ENCODE results near the gene RPH3AL.
A peak's percentile ranks its signal among the peaks of the same experiment; 100 is the strongest.

Gene RPH3AL

DNA sequence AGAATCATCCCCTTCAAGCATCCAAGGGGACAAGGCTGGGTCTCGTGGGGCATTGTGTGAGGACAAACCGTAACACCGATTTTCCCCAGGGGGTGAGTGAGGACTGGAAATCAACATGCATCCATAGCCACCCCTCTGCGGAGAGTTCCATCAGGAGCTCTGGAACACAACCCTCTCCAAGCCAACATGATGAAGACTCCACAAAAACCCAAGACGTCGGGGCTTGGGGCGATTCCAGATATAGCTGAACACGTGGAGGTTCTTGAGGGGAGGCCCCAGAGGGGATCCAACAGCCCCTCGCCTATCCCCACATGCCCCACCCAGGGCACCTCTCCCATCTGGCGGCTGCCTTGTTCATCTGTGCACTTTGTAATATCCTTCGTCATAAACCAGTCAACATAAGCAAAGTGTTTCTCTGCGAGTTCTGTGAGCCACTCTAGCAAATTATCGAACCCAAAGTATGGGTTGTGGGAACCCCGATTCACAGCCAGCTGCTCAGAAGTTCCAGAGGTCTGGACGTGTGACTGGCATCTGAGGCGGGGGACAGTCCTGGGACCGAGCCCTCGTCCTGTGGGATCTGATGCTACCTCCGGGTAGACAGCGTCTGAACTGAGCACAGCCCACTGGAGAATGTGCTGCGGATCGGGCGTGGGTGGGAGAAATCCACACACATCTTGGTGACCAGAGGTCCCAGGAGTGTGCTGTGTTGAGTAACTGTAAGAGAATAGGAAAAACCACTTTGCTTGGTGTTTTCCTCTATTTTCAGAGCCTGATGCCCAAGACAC lies 55.5 kb downstream of the RPH3AL start:
- DNase-seq = no peak

DNA sequence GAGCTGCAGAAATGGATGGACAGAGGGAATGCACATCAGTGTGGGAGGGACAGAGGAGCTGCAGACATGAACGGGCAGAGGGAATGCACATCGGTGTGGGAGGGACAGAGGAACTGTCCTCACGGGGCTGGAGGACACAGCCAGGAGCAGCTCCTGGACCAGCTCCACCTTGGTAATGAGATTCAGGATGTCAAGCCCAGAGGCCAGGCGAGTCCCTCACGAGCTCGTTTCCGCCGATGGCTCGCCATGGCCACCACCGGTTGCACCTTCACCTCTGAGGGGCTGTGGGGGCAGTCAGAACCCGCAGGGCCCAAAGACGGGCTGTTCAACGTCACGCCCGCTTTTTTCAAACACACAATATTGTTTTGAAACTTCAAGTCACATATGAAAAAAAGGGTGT lies 56.2 kb downstream of the RPH3AL start:
- DNase-seq = peak; percentile 12

DNA sequence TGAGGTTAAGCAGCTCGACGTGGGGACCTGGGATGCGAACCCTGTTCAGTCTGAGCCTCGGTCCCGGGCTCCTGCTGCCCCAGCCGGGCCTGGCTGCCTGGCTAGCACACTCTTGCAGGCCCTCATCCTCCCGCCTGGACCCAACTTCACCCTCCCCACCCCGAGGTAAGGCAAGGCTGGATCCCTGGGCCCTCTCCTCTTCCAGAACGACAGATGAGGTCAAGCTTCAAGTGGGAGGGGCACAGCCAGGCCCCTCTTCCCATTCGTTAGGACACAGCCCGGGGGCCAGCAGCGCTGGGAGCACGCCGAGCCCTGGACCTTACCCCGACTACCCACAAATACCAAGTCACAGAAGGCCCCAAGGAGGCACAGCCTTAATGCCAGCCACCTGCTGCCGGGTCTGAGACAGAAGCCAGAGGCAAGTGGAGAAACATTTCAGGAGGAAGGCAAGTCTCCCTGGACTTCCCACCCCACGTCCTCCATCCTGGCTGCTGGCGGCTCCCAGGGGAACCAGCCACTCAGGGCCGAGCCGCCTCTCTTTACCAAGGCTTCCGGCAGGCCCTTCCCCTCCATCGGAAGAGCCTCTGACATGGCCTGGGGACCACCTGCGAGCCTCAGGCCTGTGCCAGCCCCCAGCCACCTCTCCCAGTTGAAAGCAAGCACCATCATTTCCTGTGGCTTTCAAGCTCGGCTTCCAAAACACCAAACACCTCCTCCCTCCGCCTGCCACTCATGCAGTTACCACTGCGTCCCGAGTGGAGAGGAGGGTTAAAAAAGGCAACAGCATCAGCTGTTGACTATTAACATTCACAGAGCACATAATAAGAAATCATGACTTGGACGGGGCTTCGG lies 59.9 kb downstream of the RPH3AL start:
- no peak for DNase-seq

DNA sequence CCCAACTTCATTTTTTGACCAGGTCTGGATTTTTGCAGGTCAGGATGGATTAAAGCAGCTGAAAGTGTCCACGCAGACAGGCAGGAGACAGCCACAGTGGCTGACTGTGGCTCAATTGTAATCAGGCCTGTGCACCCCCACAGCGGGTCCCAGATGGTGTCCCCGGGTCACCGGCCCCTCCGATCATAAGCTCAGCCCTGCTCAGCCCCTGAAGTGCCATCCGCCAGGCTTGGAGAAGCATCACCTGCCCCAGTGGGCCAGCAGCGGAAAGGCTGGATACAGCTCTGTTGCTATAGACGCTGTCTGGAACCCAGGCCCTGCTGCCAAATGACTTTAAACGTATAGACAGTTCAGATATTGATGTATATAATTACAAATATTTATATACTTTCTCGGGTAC lies 60.6 kb downstream of the RPH3AL start:
- DNase-seq = no peak

DNA sequence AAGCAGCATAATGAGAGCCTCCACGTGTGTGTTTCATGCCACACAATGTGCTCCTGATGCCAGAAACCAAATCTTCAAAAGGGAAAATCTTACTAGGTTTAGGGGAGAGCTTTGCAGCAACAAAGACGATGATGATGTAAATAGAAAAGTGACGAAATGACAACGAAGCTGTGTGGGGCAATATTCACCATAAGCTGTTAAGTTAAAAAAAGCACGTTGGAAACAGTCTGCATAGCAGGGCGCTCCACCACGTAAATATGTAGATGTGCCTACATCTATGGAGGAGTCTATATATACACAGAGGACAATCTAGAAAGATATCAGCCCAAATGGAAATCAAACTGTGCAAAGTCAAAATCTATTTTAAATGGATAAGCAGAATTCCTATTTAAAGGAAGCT lies 61.0 kb downstream of the RPH3AL start:
- DNase-seq = no peak

DNA sequence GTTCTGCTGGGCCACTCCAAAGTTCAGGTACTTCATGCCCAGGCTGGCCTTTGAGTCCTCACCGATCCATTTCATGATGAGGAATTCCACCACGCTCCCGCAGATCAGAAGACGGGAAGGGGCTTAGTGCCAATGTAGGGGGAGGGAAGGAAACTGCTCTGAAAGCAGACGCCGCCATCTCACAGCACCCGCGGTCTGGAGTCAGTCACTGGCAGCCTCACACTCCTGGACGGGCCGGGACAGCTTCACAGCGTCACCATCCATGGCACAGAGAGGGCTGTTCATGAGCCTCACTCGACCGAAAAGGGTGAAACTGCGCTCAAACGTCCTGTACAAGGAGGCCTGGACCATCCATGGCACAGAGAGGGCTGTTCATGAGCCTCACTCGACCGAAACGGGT lies 62.0 kb downstream of the RPH3AL start:
- no peak for DNase-seq

DNA sequence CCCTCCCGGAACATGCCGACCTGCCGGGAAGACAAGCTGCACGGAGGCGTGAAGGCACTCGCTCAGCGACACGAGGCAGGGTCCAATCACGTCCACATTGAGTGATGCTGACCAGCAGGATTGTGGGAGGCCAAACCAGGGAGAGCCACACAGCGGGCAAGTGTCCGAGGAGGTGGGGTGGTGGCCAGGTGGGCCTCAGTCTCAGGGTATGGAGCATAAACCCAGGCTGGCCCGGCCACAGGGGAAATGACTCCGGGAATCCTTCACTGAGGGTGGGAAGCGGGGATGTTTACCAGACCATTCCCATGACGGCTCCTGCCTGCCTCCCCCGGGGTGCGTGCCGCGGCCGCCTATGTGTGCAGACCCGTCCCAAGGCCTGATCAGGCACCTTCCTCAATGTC lies 62.5 kb downstream of the RPH3AL start:
- no peak for DNase-seq

DNA sequence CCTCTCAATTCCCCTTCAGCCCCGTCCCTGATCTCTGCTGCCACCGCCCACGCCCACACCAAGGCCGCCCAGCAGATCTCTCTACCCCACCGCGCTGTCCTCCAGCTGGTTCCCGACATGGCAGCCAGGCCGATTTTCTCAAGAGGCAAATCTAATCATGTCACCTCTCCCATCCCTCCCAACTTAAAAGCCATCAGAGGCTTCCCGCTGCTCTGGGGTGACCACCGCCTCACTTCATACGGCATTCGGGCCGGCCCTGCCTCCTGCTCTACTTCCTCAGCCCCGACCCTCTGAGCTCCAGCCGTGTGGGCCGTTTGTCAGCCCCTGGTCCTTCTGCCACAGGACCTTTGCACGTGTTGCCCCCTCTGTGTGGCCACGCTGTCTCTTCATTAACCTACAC lies 63.2 kb downstream of the RPH3AL start:
- DNase-seq = no peak

DNA sequence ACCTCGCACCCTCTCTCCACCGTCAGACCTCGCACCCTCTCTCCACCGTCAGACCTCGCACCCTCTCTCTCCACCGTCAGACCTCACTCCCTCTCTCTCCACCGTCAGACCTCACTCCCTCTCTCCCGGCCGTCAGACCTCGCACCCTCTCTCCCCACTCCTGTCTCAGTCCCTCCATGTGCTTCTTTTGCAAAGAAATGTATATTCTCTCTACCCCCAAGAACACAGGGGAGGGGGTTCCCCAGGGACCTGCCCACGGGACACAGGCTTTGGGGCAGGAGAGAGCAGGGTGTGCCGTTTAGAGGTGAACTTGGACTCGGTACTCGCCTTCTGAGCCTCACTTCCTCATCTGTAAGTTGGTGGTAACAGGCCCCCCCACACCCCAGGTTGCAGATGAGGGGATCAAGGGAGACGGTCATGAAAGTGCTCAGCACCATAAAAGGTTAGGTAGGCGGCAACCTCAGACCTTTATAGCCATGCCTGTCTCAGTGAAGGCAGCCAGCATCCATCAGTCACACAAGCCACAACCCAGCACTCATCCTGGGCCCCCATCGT lies 63.7 kb downstream of the RPH3AL start:
- no peak for DNase-seq

DNA sequence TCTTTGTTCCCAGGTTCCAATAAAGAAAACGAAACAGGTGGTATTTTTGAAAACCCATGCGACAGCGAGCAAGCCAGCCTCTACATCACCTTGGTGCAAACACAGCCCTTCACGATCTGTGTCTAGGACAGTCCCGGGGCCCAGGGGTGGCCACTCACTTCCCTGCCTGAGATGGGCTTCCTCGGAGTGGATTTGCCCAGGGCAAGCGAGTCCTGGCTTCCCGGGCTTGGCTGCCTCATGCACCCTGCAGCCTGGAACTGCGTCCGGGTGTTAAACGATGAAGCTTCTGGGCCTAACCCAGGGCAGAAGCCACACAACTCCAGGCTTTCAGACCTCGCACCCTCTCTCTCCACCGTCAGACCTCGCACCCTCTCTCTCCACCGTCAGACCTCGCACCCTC lies 66.0 kb downstream of the RPH3AL start:
- no peak for DNase-seq

DNA sequence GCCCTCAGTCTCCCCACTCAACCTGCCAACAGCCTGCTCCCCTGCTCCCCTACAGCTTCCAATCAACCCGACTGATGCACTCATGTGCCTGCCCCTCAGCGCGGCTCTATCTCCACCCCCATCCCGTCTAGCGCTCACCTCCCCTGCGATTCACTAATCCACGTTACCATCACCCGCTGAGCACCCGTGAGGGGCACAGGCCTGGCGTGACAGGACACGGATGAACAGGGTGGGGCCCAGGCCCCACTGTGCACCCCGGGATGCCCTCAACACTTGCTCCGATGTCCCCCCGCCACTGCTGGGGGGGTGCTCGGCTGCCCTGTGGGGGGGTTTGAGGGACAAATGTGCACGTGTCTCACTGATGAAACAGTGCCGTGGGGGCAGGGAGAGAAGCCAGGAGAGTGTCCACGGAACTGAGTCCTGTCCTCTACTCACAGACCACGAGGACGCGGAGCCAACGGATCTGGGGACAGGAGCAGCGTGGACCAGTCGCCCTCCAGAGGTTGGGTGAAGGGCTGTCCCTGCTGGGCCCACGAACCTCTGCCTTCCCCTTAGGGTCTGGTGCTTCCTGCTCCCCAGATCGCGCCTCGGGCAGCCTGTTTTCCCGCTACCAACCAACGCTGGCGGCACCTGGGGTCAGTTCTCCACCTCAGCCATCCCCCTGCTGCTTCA lies 66.7 kb downstream of the RPH3AL start:
- DNase-seq = no peak

DNA sequence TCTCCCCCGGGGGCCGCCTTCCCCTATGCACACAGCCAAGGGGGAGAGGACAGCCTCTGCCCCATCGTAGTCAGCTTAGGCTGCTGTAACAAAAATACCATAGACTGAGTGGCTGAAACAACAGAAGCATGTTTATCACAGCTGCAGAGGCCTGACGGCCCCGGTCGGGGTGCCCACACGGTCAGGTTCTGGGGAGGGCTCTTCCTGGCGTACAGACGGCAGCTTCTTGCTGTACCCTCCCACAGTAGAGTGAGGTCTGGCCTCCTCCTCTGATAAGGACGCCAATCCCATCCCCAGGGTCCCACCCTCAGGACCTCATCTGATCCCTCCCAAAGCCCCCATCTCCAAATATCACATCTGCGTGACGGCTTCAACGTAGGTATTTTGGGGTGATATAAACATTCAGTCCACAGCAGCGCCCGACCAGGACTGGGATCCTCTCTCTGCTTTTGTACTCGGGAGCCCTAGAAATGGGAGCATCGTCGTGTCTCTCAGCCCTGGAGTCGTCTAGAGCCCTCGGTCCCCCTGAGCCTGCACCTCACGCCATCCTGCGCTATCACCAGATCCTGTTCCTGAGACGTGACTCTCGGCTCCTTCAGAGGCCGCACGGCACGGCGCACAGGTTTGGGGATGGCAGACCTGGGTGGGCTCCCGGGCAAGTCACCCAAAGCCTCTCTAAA lies 67.8 kb downstream of the RPH3AL start:
- DNase-seq = no peak

DNA sequence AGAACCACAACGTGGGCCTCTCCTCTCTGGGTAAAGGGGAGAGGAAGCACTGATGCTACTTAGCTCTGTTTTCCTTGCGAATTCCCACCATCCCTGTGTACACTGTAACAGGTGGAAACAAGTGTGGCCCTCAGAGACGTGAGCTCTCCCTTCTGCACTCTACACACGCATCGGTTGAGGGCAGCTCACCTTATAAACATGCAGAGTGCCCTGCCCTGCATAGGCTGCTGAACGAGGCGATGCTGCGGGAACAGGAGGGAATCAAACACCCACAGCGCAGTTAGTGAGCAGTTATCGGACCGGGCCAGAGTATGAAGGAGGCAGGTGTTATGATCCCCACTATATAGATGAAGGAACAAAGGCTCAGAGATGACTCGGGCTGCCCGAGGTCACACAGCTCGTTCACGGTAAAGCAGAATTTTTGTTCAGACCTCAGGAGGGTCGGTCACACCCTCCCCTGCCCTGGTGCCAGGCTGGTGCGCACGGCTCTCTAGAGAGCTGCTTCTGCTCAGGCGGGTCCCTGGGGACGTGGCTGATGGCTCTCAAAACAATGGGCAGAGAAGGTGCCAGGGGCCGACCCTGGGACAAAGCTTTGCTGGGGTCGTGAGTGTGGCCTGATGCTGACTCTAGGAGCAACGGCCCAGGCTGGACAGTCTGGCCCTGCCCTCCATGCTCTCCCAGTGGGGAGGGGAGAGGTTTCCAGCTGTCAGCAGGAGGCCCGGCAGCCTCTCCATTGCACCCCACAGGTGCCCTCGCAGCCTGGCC lies 68.5 kb downstream of the RPH3AL start:
- no peak for DNase-seq

DNA sequence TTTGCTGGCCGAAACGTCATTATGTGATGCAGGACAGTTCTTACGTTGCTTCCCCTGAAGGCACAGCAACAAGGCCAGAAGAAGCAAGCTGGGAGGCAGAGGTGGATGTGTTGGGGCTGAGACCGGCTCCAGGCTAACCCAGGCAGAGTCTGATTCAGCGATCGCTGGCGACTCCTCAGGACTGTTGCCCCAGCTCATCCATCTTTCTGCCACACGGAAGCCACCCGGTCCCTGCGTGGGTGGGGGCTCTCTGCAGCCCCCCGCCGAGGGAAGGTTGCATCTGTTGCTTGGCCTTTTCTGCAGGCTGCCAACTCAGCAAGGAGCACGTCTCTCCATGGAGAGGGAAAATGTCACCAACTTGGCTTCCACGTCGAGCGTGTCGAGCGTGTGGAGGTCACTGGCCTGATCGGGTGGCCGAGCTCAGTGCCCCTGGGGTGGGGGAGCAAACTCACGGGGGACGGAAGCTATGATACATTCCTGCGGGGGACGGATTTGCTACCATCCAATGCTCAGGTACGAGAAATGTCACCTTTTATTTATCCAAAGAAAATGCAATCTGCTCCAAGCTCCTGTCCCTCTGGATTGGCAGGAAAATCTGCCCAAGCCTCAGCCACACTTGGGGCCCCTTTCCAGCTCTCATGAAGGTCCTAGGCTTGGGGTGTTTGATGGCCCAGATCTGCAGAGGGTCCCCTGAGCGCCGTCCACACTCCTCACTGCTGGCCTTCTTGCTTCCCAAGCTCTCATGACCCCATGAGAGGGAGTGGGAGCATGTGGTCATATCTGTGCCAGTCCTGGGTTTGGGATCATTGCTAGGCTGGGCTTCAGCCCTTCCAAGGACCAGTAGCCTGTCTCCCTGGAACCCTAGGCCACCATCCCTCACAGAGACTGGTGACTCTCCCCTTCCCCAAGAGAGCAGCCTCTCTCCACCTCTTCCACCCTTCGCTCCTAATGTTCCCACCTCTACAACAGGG lies 69.4 kb downstream of the RPH3AL start:
- no peak for DNase-seq

DNA sequence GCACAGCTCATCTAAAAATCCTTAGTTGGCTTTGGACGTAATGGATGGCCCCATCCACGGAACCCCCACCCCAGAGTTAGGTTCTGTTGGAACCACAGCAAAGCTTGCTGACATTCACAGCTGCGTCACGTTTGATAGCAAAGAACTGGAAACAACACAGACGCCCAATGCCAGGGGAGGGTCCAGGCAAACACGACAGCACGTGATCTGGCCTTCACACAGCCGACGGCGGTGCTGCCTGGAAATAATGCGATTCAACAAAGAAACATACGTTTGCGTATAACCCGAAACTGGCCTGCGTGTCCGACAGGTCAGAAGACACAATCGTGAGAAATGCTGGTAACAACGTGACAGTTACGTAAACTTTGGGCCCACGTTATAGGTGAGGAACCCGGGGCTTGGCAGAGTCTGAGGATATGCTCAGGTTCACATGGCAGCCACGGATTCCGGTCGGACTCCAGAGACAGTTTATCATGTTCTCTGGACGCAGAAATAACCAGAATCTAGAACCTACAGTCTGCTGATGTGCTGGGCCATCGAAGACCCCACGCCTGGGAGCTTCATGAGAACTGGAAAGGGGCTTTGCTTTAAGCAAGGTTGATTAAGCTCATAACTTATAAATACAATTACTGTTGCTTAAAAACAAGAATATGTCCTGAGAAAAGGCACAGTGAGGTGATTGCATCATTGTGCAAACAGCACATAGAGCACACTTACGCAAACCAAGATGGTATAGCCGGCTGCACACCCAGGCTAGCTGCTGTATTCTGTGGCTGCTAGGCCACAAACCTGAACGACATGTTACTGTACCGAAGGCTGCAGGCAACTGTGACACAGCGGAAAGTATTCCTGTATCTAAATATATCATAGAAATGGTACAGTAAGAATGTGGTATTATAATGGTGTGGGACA lies 70.4 kb downstream of the RPH3AL start:
- DNase-seq = no peak

DNA sequence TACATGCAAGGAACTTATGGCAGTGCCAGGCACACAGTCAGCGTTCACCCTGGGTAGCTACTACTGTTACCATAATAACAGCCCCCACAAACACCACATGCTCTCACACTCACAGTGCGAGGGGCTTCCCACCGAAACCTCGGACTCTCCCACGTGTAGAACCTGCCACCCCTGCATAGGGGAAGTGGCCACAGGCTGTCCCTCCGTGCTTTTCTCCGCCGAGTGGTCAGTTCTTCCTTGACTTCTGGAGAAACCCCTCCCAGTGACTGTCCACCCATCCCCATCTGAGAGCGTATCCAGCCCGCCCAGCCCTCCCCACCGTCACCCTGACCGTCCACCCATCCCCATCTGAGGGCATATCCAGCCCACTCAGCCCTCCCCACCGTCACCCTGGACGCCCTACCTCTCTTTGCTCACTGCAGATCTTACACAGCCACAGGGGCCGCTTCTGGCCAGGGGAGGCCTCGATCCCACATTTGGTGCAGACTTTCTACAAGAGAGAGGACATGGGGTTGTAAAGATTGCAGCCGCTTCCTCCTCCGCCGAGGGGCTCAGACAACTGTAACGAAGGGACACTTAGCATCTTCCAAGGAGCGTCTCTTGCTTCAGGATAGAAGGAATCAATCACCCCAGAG lies 71.1 kb downstream of the RPH3AL start:
- no peak for DNase-seq

DNA sequence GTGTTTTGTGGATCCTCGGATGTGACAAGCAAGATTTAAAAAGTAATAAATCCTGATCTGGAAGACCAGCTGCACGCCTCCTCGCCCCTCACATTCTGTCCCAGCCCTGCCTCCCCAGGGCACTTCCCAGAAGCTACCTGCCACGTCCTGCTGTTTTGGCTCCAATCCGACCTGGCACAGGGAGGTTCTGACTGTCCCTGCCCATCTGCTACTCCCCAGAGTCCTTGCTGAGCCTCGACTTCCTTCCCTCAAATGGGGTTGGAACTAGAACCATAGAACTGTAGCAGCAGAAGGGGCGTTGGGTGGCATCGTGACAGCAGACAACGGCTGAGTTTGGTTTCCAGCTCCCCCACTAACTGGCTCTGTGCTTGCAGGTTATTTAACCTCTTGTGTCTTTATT lies 71.7 kb downstream of the RPH3AL start:
- no peak for DNase-seq

DNA sequence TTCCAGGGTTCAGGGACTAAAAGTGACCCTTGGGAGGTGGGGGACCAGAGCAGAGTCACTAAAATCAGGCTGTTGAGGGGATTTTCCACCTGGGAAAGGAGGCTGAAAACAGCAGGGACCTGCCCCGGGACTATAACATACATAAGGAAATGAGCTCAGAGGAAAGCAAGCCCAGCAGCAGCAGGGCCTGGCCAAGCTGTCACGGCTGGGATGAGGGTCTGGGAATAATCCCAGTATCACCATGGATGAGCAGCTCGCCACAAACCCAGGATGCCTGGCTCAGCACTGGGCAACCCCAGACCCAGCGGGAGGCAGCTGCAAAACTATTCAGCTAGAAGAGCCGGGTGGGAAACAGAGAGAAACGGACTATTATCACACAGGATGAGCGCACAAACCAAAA lies 72.4 kb downstream of the RPH3AL start:
- DNase-seq = no peak

DNA sequence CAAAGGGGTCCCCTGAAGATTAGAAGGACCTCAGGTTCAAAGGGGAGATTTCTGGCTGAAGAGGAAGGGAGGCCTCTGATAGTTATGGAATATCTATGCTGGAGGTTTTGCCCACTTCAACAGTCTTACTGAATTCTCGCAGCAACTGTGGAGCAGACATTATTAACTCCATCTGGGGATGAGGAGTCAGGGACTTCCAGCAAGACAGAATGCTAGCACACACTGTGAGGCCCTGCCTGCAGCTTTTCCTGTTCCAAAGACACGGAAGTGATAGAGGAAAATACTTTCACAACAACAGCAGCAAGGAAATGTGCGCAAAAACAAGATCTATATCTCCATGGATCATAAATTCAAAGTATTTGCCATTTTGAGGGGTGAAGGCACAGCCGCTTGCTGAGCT lies 72.8 kb downstream of the RPH3AL start:
- no peak for DNase-seq

All from right hindlimb (tissue), 1 donor.